ENCODE results near the gene HSPA1L.

Gene HSPA1L

GRCh38 chr6:31767096-31767645 is 47.9 kb downstream of the HSPA1L start:
- DNase-seq = no peak

DNA sequence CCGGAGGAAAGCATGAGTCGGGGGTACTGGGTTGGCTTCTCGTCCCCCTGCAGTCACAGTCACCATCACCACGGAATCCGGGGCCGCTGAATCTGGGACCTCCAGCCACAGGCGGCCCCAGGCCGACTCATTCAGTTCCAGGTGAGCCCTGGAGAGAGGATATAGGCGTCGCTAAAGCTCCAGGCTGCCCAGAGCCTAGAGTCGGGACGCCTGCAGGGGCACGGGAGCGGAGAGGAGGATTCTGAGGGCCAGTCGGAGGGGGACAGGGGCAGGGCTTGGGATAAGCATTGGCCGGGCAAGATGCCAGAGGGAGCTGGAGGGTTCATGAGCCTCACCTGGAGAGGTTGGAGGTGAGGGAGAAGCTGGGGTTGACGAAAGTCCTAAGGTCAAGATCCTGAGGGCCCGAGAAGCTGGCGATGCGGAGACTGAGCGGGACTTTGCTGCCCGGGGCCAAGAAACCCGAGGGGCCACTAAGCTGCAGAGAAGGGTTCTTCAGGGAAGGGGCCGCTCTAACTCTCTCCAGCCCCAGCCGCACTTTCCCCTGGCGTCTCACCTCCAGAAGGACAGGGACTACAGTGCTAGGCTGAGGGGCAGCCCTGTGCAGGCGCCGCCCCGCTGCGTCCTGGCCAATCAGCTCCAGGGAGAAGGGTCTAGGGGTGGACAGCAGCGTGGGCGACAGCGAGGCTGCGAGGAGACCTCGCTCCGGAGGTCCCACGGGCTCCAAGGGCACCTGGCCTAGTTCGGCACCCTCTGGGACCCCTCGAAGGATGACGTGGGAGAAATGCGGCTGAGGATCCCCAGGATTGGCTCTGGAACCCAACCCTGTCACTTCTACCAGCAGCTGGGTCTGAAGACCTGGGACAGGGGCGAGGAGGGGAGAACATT is 48.9 kb downstream of the HSPA1L start:
- peak in 1 of 51 donors; percentile 8 for DNase-seq

- no peak for DNase-seq
Observed at GRCh38 chr6:31765559-31765909, 49.5 kb downstream of the HSPA1L start.

GRCh38 chr6:31764198-31764597 is 50.9 kb downstream of the HSPA1L start:
- DNase-seq = no peak

- DNase-seq = peak in 10 of 51 donors; percentile 7 to 30 (median 16)
Observed at GRCh38 chr6:31763619-31763940, 51.5 kb downstream of the HSPA1L start.

- no peak for DNase-seq
Observed at GRCh38 chr6:31762878-31763618, 52.0 kb downstream of the HSPA1L start.

- no peak for DNase-seq
Observed at GRCh38 chr6:31762356-31762755, 52.7 kb downstream of the HSPA1L start, which contains the start of gene SAPCD1. SAPCD1 (plus strand) TSS chr6:31762656; CDS start chr6:31763055, 399 bp downstream.

GRCh38 chr6:31761343-31761742 is 53.7 kb downstream of the HSPA1L start:
- no peak for DNase-seq

DNA sequence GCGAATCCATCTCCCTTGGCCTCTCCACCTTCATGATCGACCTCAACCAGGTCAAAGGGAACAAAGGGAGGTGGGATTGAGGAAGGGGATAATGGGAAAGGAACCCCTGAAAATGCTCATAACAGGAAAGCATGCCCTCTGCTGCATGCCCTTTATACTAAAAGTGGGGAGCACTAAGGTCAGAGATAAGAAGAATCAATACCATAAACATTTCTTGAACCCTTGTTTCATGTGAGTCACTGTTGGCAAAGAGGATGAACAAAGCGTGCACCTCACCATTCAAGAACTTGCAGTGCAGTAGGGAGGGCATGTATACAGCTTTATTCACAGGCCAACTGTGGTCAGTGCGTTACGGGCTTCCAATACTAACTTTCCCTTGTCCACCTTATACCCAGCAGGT is 54.3 kb downstream of the HSPA1L start:
- no peak for DNase-seq
